Fibroblast of skin of back (primary cell): ENCODE measurements around the gene U2SURP.

Experiments
- DNase-seq: peaks from one replicate; pipeline ENCODE4 v3.0.0-alpha.2; 2013

The U2SURP gene

DNA sequence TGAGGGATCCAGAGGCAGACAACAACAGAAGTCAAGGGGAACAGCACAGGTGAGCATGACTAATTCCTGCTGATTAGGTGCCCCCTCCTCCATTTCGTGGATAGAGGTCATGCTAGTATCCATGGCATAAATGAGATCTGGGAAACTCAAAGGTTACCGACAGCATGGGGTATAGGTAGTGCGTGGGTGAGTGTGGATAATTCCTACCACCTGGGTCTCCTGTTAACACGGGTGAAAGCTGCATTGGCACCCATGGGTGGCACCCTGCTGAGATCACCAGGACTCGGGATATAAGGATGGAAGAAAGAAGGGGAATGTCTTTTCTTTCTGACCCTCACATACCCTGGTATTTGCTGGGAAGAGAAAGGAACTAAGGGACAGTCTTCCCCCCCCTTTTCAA, 103.8 kb downstream of the U2SURP start:
- no peak for DNase-seq

GRCh38 chr3:143109861-143110260, 108.5 kb downstream of the U2SURP start:
- no peak for DNase-seq
